ENCODE results near the gene RPTOR.
"Not testable (repeated sequence)": the region's sequence is repeated elsewhere in the genome, so short reads cannot be mapped to it uniquely, and the experiment has no call there.

Gene RPTOR

DNA sequence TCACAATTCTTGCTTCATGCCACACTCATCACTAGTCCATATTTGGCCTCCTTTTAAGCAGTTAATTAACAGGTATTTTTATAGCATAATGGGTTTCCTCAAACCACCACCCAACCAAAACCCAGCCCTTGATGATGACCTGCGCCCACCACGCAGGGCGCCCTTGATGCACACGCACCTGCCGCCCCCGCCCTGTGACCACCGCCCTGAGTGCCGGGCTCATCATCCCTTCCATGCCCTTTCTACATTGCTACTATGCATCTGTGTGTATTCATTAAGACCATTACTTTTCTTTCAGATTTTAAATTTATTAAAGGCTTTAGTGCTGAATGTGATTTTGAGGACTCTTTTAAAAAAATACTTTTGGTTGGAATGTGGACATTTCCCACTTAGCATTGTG, 242.2 kb downstream of the RPTOR start:
- DNase-seq, result no peak

DNA sequence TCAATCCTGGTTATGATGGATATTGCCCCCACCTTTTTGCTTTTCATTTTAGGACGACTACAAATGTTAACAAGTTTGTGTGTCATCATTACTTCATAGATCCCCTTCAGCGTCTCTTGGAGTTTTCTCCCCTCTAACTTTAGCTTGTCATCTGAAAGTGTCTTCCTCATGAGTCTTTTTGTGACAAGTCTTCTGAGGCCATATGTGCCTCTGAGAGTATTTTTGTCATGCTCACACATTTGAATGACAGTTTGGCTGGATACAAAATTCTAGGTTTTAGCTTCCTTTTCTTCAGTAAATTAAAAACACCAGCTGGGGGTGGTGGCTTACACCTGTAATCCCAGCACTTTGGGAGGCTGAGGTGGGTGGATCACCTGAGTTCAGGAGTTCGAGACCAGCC, 243.2 kb downstream of the RPTOR start:
- DNase-seq, result no peak

DNA sequence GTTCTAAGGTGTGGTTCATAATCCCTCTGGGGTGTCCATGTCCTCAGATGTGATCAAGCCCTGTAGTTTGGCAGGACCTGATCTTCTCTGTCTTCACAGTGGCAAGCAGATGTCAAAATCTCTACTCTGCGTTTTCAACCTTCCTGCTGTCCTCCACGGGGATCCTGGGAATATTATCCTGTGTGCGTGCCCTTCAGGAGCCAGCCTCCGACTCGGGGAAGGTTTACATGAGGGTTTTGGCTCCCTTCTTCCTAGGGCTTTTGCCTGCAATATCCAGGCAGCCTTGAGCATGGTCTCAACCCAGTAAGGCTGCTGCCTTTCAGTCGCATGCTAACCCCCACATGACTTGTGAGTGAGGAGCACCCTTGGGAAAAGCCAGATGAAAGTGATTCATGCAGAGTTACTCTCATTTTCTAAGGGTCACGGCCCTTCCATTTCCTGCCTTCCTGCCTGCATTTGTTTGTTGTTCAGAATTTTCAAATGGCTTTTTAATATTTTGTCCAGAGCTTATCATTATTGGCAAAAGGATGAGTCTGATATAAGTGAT, 244.8 kb downstream of the RPTOR start:
- DNase-seq, result peak; percentile 87

DNA sequence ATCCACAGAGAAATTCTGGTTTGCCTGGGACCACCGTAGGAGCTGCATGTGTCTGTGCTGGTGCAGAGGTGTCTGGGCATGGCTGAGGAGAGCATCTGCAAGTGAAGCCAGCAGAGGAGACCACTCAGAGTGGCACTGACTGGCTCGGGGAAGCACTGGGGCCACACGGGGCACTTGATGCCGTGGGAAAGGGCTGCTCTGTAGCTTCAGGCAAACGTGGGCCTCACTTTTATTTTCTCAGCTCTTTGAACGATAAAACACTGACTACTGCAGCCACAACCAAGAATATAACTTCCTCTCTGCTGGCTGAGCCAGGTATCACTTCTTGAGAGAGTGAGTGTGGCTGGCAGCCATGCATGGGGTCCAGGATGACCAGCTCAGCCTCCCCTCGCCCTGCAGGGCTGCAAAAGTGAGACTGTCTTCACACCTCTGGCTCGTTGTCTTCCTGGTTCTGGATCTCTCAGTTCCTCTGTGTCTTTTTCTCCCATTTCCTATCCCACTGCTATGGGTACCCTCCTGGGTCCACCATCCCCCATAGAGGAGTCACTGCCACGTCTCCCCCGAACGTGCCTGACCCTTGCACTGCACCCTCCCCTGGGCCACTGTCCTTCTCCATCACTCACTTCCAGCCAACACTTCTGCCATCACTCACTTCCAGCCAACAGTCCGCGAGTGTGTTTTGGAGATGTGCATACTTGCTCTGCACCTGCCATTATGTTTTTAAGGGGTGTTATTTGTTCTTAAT, 245.6 kb downstream of the RPTOR start:
- no peak for DNase-seq

DNA sequence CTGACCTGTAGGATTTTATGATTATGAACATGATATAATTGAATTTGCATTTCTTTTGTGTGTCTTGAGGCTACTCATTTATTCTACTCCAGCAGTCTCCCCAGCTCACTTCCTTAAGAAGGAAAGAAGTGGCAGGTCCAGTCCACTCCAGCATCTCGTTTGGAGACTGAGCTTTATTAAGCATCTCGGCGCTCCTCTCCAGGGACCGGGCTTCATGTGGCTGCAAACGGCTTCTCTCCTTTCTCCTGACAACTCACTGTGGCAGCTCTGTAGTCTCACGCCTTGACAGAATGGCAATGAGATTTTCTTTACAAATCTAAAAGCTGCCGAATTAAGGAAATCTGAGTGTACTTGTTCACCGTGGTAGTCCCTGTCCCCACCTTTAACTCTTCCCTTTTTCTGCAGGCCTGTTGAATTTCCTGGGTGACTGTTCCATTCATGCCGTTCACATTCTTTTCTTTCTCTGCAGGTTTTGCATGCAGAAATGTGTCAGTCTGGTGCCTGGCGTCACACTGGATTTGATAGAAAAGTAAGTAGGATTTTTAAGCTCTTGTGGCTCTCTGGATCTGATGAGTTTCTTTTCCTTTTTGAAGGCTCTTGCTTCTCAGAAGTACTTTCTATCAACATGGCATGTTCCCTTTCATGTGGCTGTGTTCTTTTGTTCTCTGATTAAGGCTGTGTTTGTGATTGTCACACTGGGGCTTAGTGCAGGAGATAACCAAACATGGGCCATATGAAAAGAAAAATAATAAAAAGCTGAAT, 246.5 kb downstream of the RPTOR start:
- DNase-seq, result no peak

DNA sequence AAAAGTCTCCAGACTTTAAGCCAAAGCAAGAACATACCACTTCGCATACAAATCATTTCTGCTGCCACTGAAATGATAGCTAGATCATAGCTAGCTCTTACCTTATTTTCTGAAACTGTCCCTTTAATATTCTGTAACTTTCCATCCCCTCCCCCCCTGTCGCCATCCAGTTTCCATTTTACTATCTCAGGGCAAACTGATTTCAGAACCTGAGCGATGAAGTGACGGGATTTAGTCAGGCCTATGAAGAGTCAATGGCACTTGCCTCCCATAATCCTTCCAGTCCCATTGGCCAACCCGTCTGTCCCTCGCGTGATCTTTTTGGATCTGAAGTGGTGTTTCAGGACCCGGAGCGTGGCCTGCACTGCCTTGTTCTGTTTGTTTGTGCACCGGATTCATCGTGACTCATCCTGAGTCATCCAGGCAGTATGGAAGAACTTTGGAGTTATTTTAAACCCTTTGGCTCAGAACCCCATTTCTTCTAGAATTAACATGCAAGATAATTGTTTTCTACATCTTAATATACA, 247.2 kb downstream of the RPTOR start:
- peak; percentile 90 for DNase-seq

DNA sequence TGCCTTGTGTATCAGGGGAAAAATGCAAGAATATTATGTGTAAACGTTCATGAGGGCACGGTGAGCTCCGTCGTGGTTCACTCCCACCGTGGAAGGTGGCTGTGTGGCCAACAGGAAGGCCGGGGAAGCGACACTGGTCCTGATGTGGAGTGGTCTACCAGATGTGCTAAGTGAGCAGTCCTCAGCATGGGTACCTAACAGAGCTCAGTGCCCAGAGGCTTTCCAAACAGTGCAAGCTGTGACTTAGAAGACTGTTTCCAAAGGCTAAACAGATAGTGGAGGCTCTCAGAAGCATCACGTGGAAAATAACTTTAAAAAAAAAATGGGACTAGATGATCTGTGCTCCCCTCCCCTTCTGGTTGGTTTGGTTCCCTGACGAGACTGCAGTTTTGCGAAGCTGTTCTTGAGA, 247.7 kb downstream of the RPTOR start:
- DNase-seq, result no peak

DNA sequence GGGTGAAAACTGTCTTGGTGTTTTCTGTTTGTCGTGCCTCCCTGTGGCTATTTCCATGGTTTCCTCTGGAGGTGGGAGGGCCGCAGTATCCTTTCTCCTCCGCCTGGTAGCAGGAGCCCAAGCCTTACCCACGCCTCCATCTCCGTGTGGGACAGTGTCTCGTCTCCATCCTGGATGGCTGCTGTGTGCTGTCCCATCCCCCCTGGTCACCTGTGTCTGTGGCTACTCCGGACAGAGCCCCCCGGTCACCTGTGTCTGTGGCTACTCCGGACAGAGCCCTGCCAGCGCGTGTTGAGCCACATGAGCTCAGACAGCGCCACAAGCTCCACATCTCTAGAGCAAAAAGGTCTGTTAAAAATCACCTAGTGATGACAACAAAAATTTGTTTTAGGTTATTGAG, 248.8 kb downstream of the RPTOR start:
- no peak for DNase-seq

DNA sequence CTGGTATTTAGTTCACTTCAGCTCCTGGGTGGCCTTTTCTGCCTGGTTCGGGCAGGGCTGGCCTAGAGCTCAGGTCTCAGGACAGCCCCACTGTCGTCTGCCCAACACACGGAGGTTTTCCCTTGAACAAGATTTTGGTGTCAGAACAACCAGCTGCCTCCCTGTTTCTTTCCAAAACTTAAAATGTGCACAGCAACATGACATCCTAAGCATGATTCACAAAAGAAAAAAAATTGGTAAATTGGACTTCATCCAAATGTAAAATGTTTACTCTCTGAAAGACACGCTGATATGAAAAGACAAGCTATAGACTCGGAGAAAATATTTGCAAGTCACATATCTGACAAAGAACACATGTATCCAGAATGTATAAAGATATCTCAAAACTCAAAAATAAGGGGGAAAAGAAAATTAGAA, 249.2 kb downstream of the RPTOR start:
- DNase-seq, result peak; percentile 36

DNA sequence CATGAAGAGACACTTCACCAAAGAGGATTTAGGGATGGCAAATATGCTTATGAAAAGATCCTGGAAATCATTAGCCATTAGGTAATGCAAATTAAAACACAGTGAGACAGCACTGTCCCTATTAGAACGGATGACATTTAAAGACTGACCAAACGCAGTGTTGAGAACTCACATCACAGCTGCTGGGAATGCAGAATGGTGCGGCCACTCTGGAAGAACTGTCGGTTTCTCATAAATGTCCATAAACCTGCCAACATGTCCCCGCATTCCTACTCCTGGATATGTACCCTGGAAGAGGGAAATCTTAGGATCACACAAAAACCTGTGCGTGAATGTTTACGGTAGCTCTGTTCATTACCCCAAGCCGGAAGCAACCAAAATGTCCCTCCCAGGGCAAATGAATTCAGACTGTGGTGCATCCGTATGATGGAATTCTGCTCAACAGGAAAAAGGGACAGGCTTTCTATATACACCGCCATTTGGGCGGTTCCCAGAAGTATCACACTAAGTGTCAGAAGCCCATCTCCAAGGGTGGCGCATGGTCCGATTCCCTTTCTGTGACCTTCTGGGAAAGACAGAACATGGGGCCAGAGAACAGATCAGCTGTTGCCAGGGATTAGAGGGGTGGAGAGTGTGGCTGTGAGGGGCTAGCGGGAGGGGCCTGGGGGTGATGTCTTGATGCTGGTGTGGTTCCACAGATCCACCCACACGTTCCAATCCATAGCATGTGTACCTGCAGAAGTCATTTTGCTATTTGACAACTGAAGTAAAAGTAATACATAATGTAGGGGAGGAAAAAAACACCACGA, 249.8 kb downstream of the RPTOR start:
- no peak for DNase-seq

DNA sequence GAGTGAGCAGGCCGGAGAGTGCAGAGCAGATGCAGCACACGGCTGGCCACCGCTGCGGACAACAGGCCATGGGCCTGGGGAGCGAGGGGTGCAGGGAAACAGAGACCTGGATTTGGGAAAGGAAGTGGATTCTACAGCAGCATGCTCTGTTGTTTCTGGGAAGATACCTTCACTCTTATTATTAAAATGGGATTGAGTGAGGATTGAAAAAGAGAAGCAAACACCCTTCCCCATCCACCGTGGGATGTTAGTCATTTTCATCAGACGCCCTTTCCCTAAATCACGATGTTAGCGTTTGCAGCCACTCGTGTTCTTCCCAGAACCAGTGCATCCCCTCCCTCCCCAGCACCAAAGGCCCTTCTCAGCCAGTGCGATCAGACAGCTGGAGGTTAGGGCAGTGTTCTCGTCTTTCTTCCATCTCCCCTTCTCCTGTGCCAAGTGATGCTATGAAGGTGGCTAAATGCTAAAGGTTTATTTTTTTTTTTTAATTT, 250.5 kb downstream of the RPTOR start:
- no peak for DNase-seq

DNA sequence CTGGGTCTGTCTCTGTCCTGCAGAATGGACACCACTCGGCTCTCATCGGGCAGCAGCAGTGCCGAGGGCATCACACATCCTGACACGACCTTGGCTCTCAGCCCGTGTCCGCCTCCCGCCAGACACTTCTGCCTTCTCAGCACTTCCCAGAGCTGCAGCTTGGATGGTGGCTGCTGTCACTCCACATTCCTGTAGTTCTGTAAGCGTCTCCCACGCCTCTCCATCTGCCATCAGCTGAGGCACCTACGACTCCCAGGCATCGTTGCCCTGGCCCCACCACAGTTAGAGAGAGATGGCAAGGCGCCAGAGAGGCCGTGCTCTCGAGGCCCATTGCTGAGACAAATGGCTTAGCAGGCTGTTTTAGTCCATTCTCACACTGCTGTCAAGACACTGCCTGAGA, 251.1 kb downstream of the RPTOR start:
- DNase-seq, result no peak

DNA sequence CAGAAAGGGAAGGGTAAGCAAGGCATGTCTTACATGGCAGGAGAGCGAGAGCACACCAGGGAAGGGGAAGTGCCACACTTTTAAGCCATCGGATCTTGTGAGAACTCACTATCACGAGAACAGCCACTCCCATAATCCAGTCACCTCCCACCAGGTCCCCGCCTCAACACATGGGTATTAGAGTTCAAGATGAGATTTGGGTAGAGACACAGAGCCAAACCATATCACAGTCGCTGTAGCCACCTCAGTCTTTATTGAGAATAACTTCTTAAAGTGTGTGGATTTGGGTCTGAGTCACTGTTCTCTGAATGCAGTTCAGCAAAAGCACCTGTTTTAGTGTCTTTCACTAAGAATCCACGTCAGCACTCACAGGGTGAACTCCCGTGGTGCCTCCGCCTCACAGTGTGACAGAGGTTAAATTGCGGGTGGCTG, 251.8 kb downstream of the RPTOR start:
- no peak for DNase-seq

DNA sequence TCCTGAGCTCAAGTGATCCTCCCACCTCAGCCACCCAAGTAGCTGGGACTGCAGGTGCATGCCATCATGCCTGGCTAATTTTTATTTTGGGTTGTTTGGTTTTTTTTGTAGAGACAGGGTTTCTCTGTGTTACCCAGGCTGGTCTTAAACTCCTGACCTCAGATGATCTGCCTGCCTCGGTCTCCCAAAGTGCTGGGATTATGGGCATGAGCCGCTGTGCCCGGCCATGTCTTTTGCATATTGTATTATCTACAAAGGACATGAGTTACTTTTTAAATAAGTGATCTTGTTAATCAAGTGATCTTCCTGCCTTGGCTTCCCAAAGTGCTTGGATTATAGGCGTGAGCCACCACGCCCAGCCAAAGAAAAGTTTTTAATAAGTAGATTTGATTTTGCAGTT, 252.6 kb downstream of the RPTOR start:
- DNase-seq, result not testable (repeated sequence)

DNA sequence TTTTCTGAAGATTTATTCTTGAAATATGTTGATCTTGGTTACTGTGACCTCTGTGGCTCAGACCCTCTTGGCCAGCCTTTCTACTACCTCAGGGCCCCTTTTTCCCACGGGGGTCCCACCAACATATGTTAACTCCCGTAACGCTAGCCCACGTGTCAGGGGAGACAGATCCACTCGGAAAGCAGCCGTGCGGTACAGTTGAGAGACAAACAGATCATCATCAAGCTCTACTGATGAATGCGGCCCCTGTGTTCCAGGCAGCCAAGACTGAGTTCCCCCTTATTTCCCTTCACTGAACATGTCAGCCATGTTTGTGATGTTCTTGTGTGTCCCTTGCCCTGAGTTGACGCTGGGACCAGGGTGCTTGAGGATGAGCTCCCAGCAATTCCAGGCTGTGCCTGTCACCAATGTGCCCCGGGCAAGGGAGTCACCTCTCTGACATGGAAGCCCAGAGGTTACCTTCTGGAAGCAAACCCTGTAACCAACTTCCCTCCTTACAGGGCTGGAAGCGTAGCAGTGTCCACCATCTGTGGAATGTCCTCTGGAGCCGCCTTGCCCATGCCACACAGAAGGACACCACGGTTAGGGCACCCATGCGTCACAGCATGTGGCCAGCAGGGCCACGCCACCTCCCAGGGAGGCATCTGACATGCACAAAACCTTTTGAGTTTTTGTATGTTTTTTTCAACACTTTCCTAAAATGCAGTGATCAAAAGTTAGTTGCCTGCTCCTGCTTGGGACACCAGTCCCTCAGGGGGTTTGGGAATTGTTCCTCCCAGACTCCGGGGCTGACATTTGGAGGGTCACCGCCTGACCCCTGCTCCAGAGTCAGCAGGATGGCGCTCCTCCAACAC, 253.3 kb downstream of the RPTOR start:
- no peak for DNase-seq

DNA sequence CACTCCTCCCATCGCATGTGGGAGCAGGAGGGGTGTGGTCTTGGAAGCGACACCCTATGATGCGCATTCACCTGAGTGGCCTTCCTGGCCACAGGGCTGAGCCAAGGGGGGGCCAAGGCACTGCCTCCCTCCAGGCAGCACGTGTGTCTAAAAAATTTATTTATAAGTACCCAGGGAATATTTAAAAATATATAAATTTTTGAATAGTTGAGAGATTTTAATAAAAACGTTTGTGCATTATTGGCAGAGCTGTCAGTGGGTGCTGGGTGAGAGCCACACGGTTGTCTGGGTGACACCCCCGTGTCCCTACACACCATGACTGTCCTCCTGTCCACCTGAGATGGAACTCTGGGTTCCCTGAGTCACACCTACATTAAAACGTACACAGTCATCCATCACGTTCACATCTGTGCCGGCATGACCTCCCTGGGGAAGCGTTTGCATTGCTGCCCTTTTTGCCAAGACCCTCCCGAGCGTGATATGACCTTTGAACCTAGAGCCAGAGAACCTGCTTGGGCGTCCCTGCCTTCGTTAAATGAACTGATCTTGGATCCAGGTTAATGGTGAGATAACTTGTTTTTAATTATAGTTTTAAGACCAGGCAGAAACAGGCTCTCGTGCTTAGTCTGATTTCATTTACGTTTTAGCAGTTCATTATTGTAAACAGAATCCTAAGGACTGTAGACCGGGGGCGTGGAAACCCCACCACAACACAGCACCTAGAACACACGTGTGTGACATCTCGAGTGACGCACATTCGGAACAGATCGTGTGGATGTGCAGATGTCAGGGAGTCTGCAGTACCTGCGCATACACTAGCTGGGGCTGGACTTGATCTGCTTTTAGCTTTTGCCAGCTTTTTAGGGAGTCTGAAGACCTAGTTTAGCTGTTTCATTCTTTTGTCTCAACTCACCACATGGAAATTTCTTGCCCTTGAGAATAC, 254.2 kb downstream of the RPTOR start:
- no peak for DNase-seq

DNA sequence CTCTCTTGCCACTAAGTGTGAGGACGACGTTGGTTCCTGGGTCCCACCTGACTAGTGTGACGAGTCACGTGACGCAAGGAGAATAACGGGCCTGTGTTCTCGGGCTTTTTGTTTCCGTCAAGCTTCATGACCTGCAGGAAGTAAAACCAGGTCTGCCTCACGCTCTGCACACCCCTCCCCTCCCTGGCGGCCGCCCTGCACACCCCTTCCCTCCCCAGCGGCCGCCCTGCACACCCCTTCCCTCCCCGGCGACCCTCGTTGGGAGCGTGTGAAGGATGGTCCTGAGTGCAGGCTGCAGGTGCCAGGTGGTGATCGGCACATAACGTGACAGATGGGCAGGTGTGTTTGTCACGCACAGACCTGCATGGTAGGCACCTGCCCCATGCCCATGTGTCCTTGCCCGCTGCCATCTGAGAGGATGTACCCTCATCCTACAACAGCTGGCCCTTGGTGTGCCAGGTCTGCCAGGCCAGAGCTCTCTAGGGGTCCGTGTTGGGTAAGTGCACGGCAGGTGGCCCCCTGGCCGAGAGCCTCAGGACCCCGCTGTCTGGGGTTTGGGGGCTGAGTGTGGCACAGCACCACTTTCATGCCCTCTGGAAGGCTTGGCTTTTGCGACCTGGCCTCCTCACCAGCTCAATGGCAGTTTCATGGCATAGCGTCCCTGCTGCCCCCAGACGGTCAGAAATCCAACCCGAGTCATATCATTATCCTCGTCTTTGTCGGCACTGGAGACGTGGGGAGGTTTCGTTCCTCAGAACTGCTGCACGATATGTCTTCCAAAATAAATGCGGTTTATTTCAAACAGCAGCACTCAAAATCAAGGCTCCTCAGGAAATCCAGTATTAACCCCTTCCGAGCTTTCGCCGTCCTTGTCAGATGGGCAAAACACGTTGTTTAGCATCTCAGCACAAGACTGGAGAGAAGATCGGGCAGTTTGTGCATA, 255.2 kb downstream of the RPTOR start:
- no peak for DNase-seq

DNA sequence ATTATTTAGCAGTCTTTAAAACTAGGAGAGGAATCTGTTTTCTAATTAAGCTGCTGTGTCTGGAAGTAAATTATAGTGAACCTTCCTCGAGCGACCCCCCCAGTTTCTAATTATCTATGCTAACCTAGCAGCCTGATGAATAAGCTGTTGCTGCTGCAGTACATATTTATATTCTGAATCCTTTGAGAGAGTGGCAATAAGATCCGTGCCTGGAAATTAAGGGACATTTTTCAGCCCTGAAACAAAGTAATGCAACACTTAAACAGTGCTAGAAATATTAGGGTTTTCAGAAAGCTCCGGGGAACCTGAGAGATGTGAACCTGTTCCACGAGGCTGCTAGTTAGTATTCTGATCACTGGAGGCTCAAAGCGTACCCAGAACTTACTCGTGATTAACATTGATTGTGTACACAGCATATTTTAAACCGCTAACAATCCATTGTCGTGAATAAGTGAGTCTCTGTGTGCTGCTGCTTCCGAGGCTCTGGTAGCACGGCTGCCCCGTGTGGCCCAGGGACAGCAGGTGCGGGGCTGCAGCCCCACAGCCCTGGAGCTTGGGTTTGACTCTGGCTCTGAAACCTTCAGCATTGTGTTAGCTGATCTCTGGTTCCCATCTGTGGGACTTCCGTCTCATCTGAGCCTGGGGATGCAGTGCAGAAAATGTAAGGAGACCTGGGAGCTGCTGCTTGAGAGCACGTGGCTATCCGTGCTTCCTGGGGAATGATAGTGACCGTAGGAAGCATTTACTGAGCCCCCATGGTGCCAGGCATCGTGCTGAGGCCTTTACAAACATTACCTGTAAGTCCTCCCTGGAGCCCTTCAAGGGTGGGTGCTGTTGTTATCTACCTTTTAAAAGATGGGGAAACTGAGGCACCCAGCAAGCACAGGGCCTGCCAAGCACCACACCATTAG, 256.1 kb downstream of the RPTOR start:
- no peak for DNase-seq
